Liver (tissue), 9 donors: ENCODE results near the gene SPATA33. TPM values are rescaled to one million over a fixed set of nuclear protein-coding genes. Genes with fewer than 3 reads are reported as not detected.

Source experiments
- DNase-seq: peaks from one replicate; pipeline ENCODE4 v3.0.0-alpha.2; 2017; ENCODE audit warnings: low spot score
- H3K27ac ChIP-seq, 2 donors: one replicate each; pipeline ENCODE4 v1.7.0; 2013; ENCODE audit warnings: inconsistent platforms in 2 of 2, low read length in 2 of 2, control low read depth in 1 of 2, low read depth in 1 of 2, mild to moderate bottlenecking in 1 of 2
- H3K27me3 ChIP-seq, 4 donors: one replicate each; pipeline versions ENCODE4 v1.6.1 to v1.7.0; 2013; ENCODE audit warnings: low read length in 3 of 4, inconsistent platforms in 1 of 4, mild to moderate bottlenecking in 1 of 4, moderate library complexity in 1 of 4; ENCODE audit not compliant: control insufficient read depth in 4 of 4, insufficient read depth in 4 of 4
- H3K36me3 ChIP-seq, 4 donors: one replicate each; pipeline versions ENCODE4 v1.6.1 to v1.7.0; 2013; ENCODE audit warnings: low read length in 3 of 4, mild to moderate bottlenecking in 3 of 4, low read depth in 1 of 4, moderate library complexity in 1 of 4; ENCODE audit not compliant: control insufficient read depth in 4 of 4, insufficient read depth in 3 of 4
- H3K4me1 ChIP-seq, 4 donors: one replicate each; pipeline versions ENCODE4 v1.6.1 to v1.7.0; 2013; ENCODE audit warnings: low read length in 3 of 4, mild to moderate bottlenecking in 3 of 4, moderate library complexity in 1 of 4; ENCODE audit not compliant: control insufficient read depth in 4 of 4, insufficient read depth in 4 of 4
- H3K4me3 ChIP-seq, 3 donors: one replicate each; pipeline versions ENCODE4 v1.6.1 to v1.7.0; 2013; ENCODE audit warnings: low read length in 3 of 3, control low read depth in 1 of 3, low read depth in 1 of 3, mild to moderate bottlenecking in 1 of 3
- H3K9ac ChIP-seq, 2 donors: one replicate each; pipeline ENCODE4 v1.7.0; 2013; ENCODE audit warnings: low read length in 2 of 2, mild to moderate bottlenecking in 2 of 2, moderate library complexity in 2 of 2, control low read depth in 1 of 2, low read depth in 1 of 2
- H3K9me3 ChIP-seq, 4 donors: one replicate each; pipeline versions ENCODE4 v1.6.1 to v1.7.0; 2013; ENCODE audit warnings: low read length in 3 of 4; ENCODE audit not compliant: control insufficient read depth in 4 of 4
- EGR1 ChIP-seq, 2 donors: IDR thresholded peaks; 2 replicates each; pipeline ENCODE4 v1.6.1; 2016 to 2018; ENCODE audit warnings: antibody characterized with exemption in 2 of 2, low read depth in 2 of 2
- FOXA1 ChIP-seq: IDR thresholded peaks from 2 replicates; pipeline ENCODE4 v1.6.1; 2016; ENCODE audit warnings: antibody characterized with exemption
- FOXA2 ChIP-seq: IDR thresholded peaks from 2 replicates; pipeline ENCODE4 v1.6.1; 2016; ENCODE audit warnings: antibody characterized with exemption
- GABPA ChIP-seq, 2 donors: IDR thresholded peaks in 1 of 2; conservative IDR thresholded peaks in 1 of 2; 2 replicates each; pipeline ENCODE4 v1.6.1; 2016; ENCODE audit warnings: antibody characterized with exemption in 2 of 2, mild to moderate bottlenecking in 1 of 2, moderate library complexity in 1 of 2
- HNF4A ChIP-seq, 2 donors: conservative IDR thresholded peaks; 2 replicates each; pipeline ENCODE4 v1.6.1; 2016; ENCODE audit warnings: antibody characterized with exemption in 2 of 2, mild to moderate bottlenecking in 2 of 2
- HNF4G ChIP-seq: IDR thresholded peaks from 2 replicates; pipeline ENCODE4 v1.6.1; 2016; ENCODE audit warnings: antibody characterized with exemption
- JUND ChIP-seq, 2 donors: IDR thresholded peaks; 2 replicates each; pipeline ENCODE4 v1.6.1; 2016; ENCODE audit warnings: antibody characterized with exemption in 2 of 2
- NR2F2 ChIP-seq: IDR thresholded peaks from 2 replicates; pipeline ENCODE4 v1.6.1; 2016; ENCODE audit warnings: antibody characterized with exemption
- RAD21 ChIP-seq, 2 donors: IDR thresholded peaks; 2 replicates each; pipeline ENCODE4 v1.6.1; 2016; ENCODE audit warnings: antibody characterized with exemption in 2 of 2, mild to moderate bottlenecking in 2 of 2
- RXRA ChIP-seq, 2 donors: IDR thresholded peaks; 2 replicates each; pipeline ENCODE4 v1.6.1; 2017 to 2018; ENCODE audit warnings: antibody characterized with exemption in 2 of 2, mild to moderate bottlenecking in 1 of 2
- SP1 ChIP-seq: IDR thresholded peaks from 2 replicates; pipeline ENCODE4 v1.6.1; 2018; ENCODE audit warnings: antibody characterized with exemption, mild to moderate bottlenecking
- TAF1 ChIP-seq: conservative IDR thresholded peaks from 2 replicates; pipeline ENCODE4 v1.6.1; 2016; ENCODE audit warnings: antibody characterized with exemption, mild to moderate bottlenecking
- YY1 ChIP-seq: IDR thresholded peaks from 2 replicates; pipeline ENCODE4 v1.6.1; 2016; ENCODE audit warnings: antibody characterized with exemption, mild to moderate bottlenecking
- WGBS: extraction: QIAGEN DNeasy Blood & Tissue Kit; methylation state at CpG from one replicate; pipeline ENCODE4 v1.1.7; 2013; 5-methylcytosine and 5-hydroxymethylcytosine counted together
- polyA plus RNA-seq, 2 donors: library from polyadenylated mRNA; stranded (reverse) in 1 of 2; unstranded in 1 of 2; fragments of 200-250 nt in 1 of 2; fragments of >200 nt in 1 of 2; fragmentation: Nextera tagmentation in 1 of 2; extraction: Ambion mirVana in 1 of 2; gene quantifications; one replicate each; pipeline versions ENCODE4 v1.2.1 to v1.2.3, GENCODE V29; 2013 to 2015
- total RNA-seq, 2 donors: library from RNA; depleted of rRNA; stranded (reverse); fragments of >200 nt; gene quantifications; one replicate each; pipeline ENCODE4 v1.2.3, GENCODE V29; 2014
- TF ChIP-seq, protein P1 (sequence below): IDR thresholded peaks from 2 replicates; pipeline ENCODE4 v1.6.1; 2016; ENCODE audit warnings: antibody characterized with exemption
- TF ChIP-seq, protein P2 (sequence below): IDR thresholded peaks from 2 replicates; pipeline ENCODE4 v1.6.1; 2016; ENCODE audit warnings: antibody characterized with exemption
- TF ChIP-seq, protein P3 (sequence below): IDR thresholded peaks from 2 replicates; pipeline ENCODE4 v1.6.1; 2016; ENCODE audit warnings: antibody characterized with exemption, mild to moderate bottlenecking
- TF ChIP-seq, protein P4 (sequence below): IDR thresholded peaks from 2 replicates; pipeline ENCODE4 v1.6.1; 2016; ENCODE audit warnings: antibody characterized with exemption
- TF ChIP-seq, protein P5 (sequence below): fragments of 150-350 bp; IDR thresholded peaks from 2 replicates; pipeline ENCODE4 v1.5.1; 2017; ENCODE audit warnings: improper control_type of control experiment, low read depth, low read length; ENCODE audit not compliant: missing input control
- donor health status: healthy.
- donor health status: healthy.
- donor health status: healthy.
- donor health status: healthy.
- donor health status: healthy.

The SPATA33 gene
- total and polyA plus RNA-seq, 4 donors = 1.6 to 3.6 (median 3.4) TPM

DNA sequence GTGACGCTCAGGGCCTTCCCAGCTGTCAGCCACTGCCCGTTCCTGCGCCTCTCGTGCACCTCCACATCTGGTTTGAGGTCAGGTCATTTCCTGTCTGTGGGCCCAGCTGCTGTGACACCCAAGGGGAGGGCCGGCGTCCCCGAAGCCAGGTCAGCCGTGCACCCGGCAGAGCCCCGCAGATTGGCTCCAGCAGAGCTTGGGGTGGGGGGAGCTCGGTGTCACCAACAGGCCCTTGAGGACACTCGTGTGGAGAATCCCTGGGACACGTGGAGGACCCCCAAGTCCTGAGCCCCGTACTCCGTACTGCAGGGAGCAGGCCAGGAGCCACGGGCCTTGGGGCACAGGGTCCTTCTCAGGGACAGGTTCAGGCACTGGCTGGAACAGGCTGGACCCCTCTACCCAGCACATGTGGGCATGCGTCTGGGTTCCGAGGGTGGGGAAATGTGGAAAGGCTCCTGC, 39.1 kb downstream of the SPATA33 start:
- Histone ChIP-seq H3K9me3 (no peaks in the 10 kb centered on the region), H3K4me1 (peaks cover 5 to 23% (median 13%) of the 10 kb centered on the region in 4 donors), H3K27ac (no peak overlapping the region), H3K4me3 (no peak overlapping the region), H3K27me3 (no peaks in the 10 kb centered on the region), H3K36me3 (peaks cover 8 to 30% (median 20%) of the 10 kb centered on the region in 4 donors), H3K9ac (no peak overlapping the region)
- WGBS = 77% methylated on average over 18 of the region's 18 CpGs
- DNase-seq = no peak
- TF ChIP-seq, protein P1, sequence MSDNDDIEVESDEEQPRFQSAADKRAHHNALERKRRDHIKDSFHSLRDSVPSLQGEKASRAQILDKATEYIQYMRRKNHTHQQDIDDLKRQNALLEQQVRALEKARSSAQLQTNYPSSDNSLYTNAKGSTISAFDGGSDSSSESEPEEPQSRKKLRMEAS = no peak
- TF ChIP-seq, protein P2, sequence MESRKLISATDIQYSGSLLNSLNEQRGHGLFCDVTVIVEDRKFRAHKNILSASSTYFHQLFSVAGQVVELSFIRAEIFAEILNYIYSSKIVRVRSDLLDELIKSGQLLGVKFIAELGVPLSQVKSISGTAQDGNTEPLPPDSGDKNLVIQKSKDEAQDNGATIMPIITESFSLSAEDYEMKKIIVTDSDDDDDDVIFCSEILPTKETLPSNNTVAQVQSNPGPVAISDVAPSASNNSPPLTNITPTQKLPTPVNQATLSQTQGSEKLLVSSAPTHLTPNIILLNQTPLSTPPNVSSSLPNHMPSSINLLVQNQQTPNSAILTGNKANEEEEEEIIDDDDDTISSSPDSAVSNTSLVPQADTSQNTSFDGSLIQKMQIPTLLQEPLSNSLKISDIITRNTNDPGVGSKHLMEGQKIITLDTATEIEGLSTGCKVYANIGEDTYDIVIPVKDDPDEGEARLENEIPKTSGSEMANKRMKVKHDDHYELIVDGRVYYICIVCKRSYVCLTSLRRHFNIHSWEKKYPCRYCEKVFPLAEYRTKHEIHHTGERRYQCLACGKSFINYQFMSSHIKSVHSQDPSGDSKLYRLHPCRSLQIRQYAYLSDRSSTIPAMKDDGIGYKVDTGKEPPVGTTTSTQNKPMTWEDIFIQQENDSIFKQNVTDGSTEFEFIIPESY = no peak
- TF ChIP-seq GABPA (IDR thresholded peaks at IDR 0.05 in 1 of 2, conservative IDR thresholded peaks at IDR 0.05 in 1 of 2) = no peak
- TF ChIP-seq SP1 = no peak
- TF ChIP-seq TAF1 = no peak
- TF ChIP-seq, protein P3, sequence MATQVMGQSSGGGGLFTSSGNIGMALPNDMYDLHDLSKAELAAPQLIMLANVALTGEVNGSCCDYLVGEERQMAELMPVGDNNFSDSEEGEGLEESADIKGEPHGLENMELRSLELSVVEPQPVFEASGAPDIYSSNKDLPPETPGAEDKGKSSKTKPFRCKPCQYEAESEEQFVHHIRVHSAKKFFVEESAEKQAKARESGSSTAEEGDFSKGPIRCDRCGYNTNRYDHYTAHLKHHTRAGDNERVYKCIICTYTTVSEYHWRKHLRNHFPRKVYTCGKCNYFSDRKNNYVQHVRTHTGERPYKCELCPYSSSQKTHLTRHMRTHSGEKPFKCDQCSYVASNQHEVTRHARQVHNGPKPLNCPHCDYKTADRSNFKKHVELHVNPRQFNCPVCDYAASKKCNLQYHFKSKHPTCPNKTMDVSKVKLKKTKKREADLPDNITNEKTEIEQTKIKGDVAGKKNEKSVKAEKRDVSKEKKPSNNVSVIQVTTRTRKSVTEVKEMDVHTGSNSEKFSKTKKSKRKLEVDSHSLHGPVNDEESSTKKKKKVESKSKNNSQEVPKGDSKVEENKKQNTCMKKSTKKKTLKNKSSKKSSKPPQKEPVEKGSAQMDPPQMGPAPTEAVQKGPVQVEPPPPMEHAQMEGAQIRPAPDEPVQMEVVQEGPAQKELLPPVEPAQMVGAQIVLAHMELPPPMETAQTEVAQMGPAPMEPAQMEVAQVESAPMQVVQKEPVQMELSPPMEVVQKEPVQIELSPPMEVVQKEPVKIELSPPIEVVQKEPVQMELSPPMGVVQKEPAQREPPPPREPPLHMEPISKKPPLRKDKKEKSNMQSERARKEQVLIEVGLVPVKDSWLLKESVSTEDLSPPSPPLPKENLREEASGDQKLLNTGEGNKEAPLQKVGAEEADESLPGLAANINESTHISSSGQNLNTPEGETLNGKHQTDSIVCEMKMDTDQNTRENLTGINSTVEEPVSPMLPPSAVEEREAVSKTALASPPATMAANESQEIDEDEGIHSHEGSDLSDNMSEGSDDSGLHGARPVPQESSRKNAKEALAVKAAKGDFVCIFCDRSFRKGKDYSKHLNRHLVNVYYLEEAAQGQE = no peak
- no peak for TF ChIP-seq NR2F2
- TF ChIP-seq JUND (IDR thresholded peaks at IDR 0.05) = no peak
- TF ChIP-seq RAD21 (IDR thresholded peaks at IDR 0.05) = no peak
- no peak for TF ChIP-seq RXRA (IDR thresholded peaks at IDR 0.05)
- TF ChIP-seq FOXA2 = no peak
- TF ChIP-seq HNF4A (conservative IDR thresholded peaks at IDR 0.05) = no peak
- no peak for TF ChIP-seq YY1
- TF ChIP-seq, protein P4, sequence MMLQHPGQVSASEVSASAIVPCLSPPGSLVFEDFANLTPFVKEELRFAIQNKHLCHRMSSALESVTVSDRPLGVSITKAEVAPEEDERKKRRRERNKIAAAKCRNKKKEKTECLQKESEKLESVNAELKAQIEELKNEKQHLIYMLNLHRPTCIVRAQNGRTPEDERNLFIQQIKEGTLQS = no peak
- no peak for TF ChIP-seq FOXA1
- no peak for TF ChIP-seq EGR1 (IDR thresholded peaks at IDR 0.05; ENCODE audit: low read depth in 2 of 2)
- no peak for TF ChIP-seq HNF4G
- TF ChIP-seq, protein P5, sequence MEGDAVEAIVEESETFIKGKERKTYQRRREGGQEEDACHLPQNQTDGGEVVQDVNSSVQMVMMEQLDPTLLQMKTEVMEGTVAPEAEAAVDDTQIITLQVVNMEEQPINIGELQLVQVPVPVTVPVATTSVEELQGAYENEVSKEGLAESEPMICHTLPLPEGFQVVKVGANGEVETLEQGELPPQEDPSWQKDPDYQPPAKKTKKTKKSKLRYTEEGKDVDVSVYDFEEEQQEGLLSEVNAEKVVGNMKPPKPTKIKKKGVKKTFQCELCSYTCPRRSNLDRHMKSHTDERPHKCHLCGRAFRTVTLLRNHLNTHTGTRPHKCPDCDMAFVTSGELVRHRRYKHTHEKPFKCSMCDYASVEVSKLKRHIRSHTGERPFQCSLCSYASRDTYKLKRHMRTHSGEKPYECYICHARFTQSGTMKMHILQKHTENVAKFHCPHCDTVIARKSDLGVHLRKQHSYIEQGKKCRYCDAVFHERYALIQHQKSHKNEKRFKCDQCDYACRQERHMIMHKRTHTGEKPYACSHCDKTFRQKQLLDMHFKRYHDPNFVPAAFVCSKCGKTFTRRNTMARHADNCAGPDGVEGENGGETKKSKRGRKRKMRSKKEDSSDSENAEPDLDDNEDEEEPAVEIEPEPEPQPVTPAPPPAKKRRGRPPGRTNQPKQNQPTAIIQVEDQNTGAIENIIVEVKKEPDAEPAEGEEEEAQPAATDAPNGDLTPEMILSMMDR = no peak
